OCI-LY7 (cell line): ENCODE measurements around the gene DNMT3A.

Experiments
- CTCF ChIP-seq: fragments of 200-600 bp; sonication (generic); conservative IDR thresholded peaks from 2 replicates; pipeline ENCODE4 v1.5.1; 2014; ENCODE audit warnings: mild to moderate bottlenecking, antibody characterized with exemption, low read length, moderate library complexity, mixed read lengths
- EZH2phosphoT487 ChIP-seq: fragments of 200-600 bp; sonication (generic); IDR thresholded peaks from 2 replicates; pipeline ENCODE4 v1.6.1; 2018; ENCODE audit warnings: low read depth, borderline replicate concordance, mild to moderate bottlenecking, mixed run types, antibody characterized with exemption, low read length, moderate library complexity, mixed read lengths

GRCh38 chr2:25247792-25248512 lies 93.8 kb downstream of the DNMT3A start:
- TF ChIP-seq CTCF (no peak), EZH2phosphoT487 (no peak)
